ENCODE results near the gene TRABD2B.

Gene TRABD2B

GRCh38 chr1:47731730-47732129, 265.5 kb downstream of the TRABD2B start:
- DNase-seq (ENCODE audit: low read depth in 2 of 3, low spot score in 2 of 3), result no peak

GRCh38 chr1:47729685-47730084, 267.5 kb downstream of the TRABD2B start:
- no peak for DNase-seq (ENCODE audit: low read depth in 2 of 3, low spot score in 2 of 3)

- DNase-seq (ENCODE audit: low read depth in 2 of 3, low spot score in 2 of 3), result no peak
Measured at GRCh38 chr1:47727697-47728085, 269.5 kb downstream of the TRABD2B start.

GRCh38 chr1:47727051-47727696, 270.0 kb downstream of the TRABD2B start:
- DNase-seq (ENCODE audit: low read depth in 2 of 3, low spot score in 2 of 3), result no peak

GRCh38 chr1:47725992-47726855, 271.0 kb downstream of the TRABD2B start:
- DNase-seq (ENCODE audit: low read depth in 2 of 3, low spot score in 2 of 3), result peak in 1 of 3 experiments; percentile 39

GRCh38 chr1:47725511-47725991, 271.6 kb downstream of the TRABD2B start:
- DNase-seq (ENCODE audit: low read depth in 2 of 3, low spot score in 2 of 3), result no peak

- no peak for DNase-seq (ENCODE audit: low read depth in 2 of 3, low spot score in 2 of 3)
Measured at GRCh38 chr1:47725000-47725473, 272.1 kb downstream of the TRABD2B start.

GRCh38 chr1:47724432-47724999, 272.7 kb downstream of the TRABD2B start:
- DNase-seq (ENCODE audit: low read depth in 2 of 3, low spot score in 2 of 3), result no peak

GRCh38 chr1:47722909-47723580, 274.1 kb downstream of the TRABD2B start:
- DNase-seq (ENCODE audit: low read depth in 2 of 3, low spot score in 2 of 3), result no peak

GRCh38 chr1:47722101-47722500, 275.1 kb downstream of the TRABD2B start:
- DNase-seq (ENCODE audit: low read depth in 2 of 3, low spot score in 2 of 3), result no peak

- no peak for DNase-seq (ENCODE audit: low read depth in 2 of 3, low spot score in 2 of 3)
Measured at GRCh38 chr1:47720111-47720510, 277.1 kb downstream of the TRABD2B start.

GRCh38 chr1:47717341-47717740, 279.8 kb downstream of the TRABD2B start:
- no peak for DNase-seq (ENCODE audit: low read depth in 2 of 3, low spot score in 2 of 3)

- no peak for DNase-seq (ENCODE audit: low read depth in 2 of 3, low spot score in 2 of 3)
Measured at GRCh38 chr1:47713975-47714767, 283.0 kb downstream of the TRABD2B start.

GRCh38 chr1:47713333-47713953, 283.7 kb downstream of the TRABD2B start:
- DNase-seq (ENCODE audit: low read depth in 2 of 3, low spot score in 2 of 3), result no peak

- no peak for DNase-seq (ENCODE audit: low read depth in 2 of 3, low spot score in 2 of 3)
Measured at GRCh38 chr1:47712596-47713299, 284.4 kb downstream of the TRABD2B start.

- DNase-seq (ENCODE audit: low read depth in 2 of 3, low spot score in 2 of 3), result no peak
Measured at GRCh38 chr1:47711848-47712492, 285.2 kb downstream of the TRABD2B start.

- no peak for DNase-seq (ENCODE audit: low read depth in 2 of 3, low spot score in 2 of 3)
Measured at GRCh38 chr1:47711184-47711847, 285.9 kb downstream of the TRABD2B start.
